H1 (cell line): ENCODE results near the gene TTC8. TPM values are rescaled to one million over a fixed set of nuclear protein-coding genes. Genes with fewer than 3 reads are reported as not detected.

Experiments used
- CTCF ChIA-PET: fragments of 300-600 bp; sonication (Branson Sonifier 250); formaldehyde crosslinking; loops from one replicate; lab custom pipeline; 2021; ENCODE audit not compliant: partially characterized antibody; lab: Charles Lee
- POLR2A ChIA-PET: fragments of 300-600 bp; sonication (Branson Sonifier 250); formaldehyde crosslinking; loops from one replicate; lab custom pipeline; 2021; ENCODE audit warnings: inconsistent platforms; ENCODE audit not compliant: partially characterized antibody; lab: Charles Lee
- DNase-seq, 2 experiments: peaks; one replicate each; pipeline versions ENCODE4 v3.0.0 to v3.0.0-alpha.2; 2010 to 2022; ENCODE audit warnings: low spot score in 2 of 2, low read depth in 1 of 2, mixed read lengths in 1 of 2
- FAIRE-seq: peaks from 2 replicates; lab custom pipeline; 2011; peaks lifted over from hg19 to GRCh38; lab: Jason Lieb, UNC
- H2AFZ ChIP-seq: 2 replicates; pipeline ENCODE4 v1.8.1; 2012; ENCODE audit warnings: low read length, inconsistent platforms
- H2AK5ac ChIP-seq: 2 replicates; pipeline ENCODE4 v1.6.1; 2013; ENCODE audit warnings: low read depth, low read length
- H2BK120ac ChIP-seq: replicated peaks from 2 replicates; pipeline ENCODE3; 2013; ENCODE audit warnings: low read depth, low read length, inconsistent platforms
- H2BK12ac ChIP-seq: 2 replicates; pipeline ENCODE4 v1.6.1; 2013; ENCODE audit warnings: low read depth, low read length
- H2BK15ac ChIP-seq: 2 replicates; pipeline ENCODE4 v1.6.1; 2013; ENCODE audit warnings: low read length
- H2BK20ac ChIP-seq: 2 replicates; pipeline ENCODE4 v1.6.1; 2013; ENCODE audit warnings: low read length
- H2BK5ac ChIP-seq: 2 replicates; pipeline ENCODE4 v1.6.1; 2013; ENCODE audit warnings: low read depth, low read length
- H3K14ac ChIP-seq: 2 replicates; pipeline ENCODE4 v1.6.1; 2013; ENCODE audit warnings: inconsistent platforms; ENCODE audit not compliant: insufficient read length
- H3K18ac ChIP-seq: 2 replicates; pipeline ENCODE4 v1.6.1; 2013; ENCODE audit warnings: low read length; ENCODE audit errors: extremely low read depth
- H3K23ac ChIP-seq: 2 replicates; pipeline ENCODE4 v1.6.1; 2013; ENCODE audit warnings: inconsistent platforms; ENCODE audit not compliant: insufficient read length
- H3K23me2 ChIP-seq: 2 replicates; pipeline ENCODE4 v1.6.1; 2013; ENCODE audit warnings: low read depth, low read length
- H3K27ac ChIP-seq: 2 replicates; pipeline ENCODE4 v1.6.1; 2011; ENCODE audit warnings: low read depth, low read length, inconsistent platforms
- H3K27me3 ChIP-seq, 4 experiments: replicated peaks in 1 of 4; 1 replicate in 1 of 4; 2 replicates in 3 of 4; pipeline versions ENCODE4 v1.6.1 to v1.8.1; 2011 to 2013; ENCODE audit warnings: low read length in 3 of 4, mild to moderate bottlenecking in 3 of 4, inconsistent platforms in 2 of 4, mixed read lengths in 2 of 4, moderate library complexity in 1 of 4; ENCODE audit not compliant: control insufficient read depth in 3 of 4, insufficient read depth in 3 of 4; ENCODE audit errors: extremely low read depth in 1 of 4
- H3K36me3 ChIP-seq, 4 experiments: 2 replicates each; pipeline versions ENCODE4 v1.6.1 to v1.8.1; 2011 to 2013; ENCODE audit warnings: mild to moderate bottlenecking in 4 of 4, low read length in 3 of 4, moderate library complexity in 2 of 4, control low read depth in 1 of 4, inconsistent platforms in 1 of 4; ENCODE audit not compliant: insufficient read depth in 4 of 4, control insufficient read depth in 2 of 4
- H3K4ac ChIP-seq: replicated peaks from 2 replicates; pipeline ENCODE3; 2013; ENCODE audit warnings: low read length, low read depth, mixed read lengths, inconsistent platforms; ENCODE audit not compliant: insufficient read length
- H3K4me1 ChIP-seq, 4 experiments: replicated peaks in 1 of 4; 1 replicate in 1 of 4; 2 replicates in 3 of 4; pipeline versions ENCODE4 v1.6.1 to v1.8.1; 2011 to 2013; ENCODE audit warnings: low read length in 3 of 4, inconsistent platforms in 2 of 4, mixed read lengths in 1 of 4; ENCODE audit not compliant: insufficient read depth in 4 of 4, control insufficient read depth in 3 of 4
- H3K4me2 ChIP-seq, 2 experiments: 2 replicates each; pipeline versions ENCODE4 v1.6.1 to v1.8.1; 2011 to 2013; ENCODE audit warnings: low read depth in 2 of 2, low read length in 2 of 2, control low read depth in 1 of 2, inconsistent platforms in 1 of 2, mild to moderate bottlenecking in 1 of 2; ENCODE audit not compliant: insufficient read depth in 1 of 2
- H3K4me3 ChIP-seq, 4 experiments: fragments of 200-600, 300-600 bp in 1 of 4; sonication (generic), shearing (Covaris generic), sonication (Bioruptor Twin) in 1 of 4; 2 replicates each; pipeline versions ENCODE4 v1.5.1 to v1.8.1; 2011 to 2016; ENCODE audit warnings: low read length in 4 of 4, low read depth in 3 of 4, control low read depth in 2 of 4, inconsistent platforms in 2 of 4, mild to moderate bottlenecking in 2 of 4, mixed read lengths in 1 of 4, moderate library complexity in 1 of 4; ENCODE audit not compliant: insufficient read depth in 2 of 4; ENCODE audit errors: extremely low read depth in 1 of 4
- H3K56ac ChIP-seq: replicated peaks from 2 replicates; pipeline ENCODE3; 2013; ENCODE audit warnings: low read depth, mild to moderate bottlenecking, mixed read lengths, low read length, inconsistent platforms; ENCODE audit not compliant: insufficient read length
- H3K79me1 ChIP-seq: 2 replicates; pipeline ENCODE4 v1.6.1; 2013; ENCODE audit warnings: low read depth, low read length, control low read depth
- H3K79me2 ChIP-seq, 2 experiments: 2 replicates each; pipeline versions ENCODE4 v1.6.1 to v1.8.1; 2012 to 2013; ENCODE audit warnings: low read length in 2 of 2, mild to moderate bottlenecking in 2 of 2, inconsistent platforms in 1 of 2; ENCODE audit not compliant: insufficient read depth in 2 of 2, control insufficient read depth in 1 of 2
- H3K9ac ChIP-seq, 4 experiments: replicated peaks in 1 of 4; 1 replicate in 1 of 4; 2 replicates in 3 of 4; pipeline versions ENCODE4 v1.6.1 to v1.8.1; 2011 to 2013; ENCODE audit warnings: low read depth in 3 of 4, low read length in 3 of 4, control low read depth in 2 of 4, mild to moderate bottlenecking in 2 of 4, moderate library complexity in 2 of 4, inconsistent platforms in 1 of 4; ENCODE audit errors: extremely low read depth in 1 of 4
- H3K9me3 ChIP-seq, 2 experiments: 2 replicates each; pipeline versions ENCODE4 v1.6.1 to v1.8.1; 2012 to 2013; ENCODE audit warnings: mild to moderate bottlenecking in 2 of 2, moderate library complexity in 2 of 2, control low read depth in 1 of 2, inconsistent platforms in 1 of 2, low read depth in 1 of 2, low read length in 1 of 2, mixed read lengths in 1 of 2; ENCODE audit not compliant: insufficient read depth in 2 of 2
- H4K20me1 ChIP-seq, 2 experiments: replicated peaks in 1 of 2; 2 replicates each; pipeline versions ENCODE3 to v1.8.1; 2011 to 2013; ENCODE audit warnings: inconsistent platforms in 2 of 2, low read length in 2 of 2, mild to moderate bottlenecking in 1 of 2; ENCODE audit not compliant: insufficient read depth in 2 of 2, control insufficient read depth in 1 of 2
- H4K5ac ChIP-seq: 2 replicates; pipeline ENCODE4 v1.6.1; 2013; ENCODE audit warnings: low read length, low read depth, mixed read lengths, inconsistent platforms; ENCODE audit not compliant: insufficient read length
- H4K8ac ChIP-seq: 2 replicates; pipeline ENCODE4 v1.8.0; 2013; ENCODE audit warnings: mild to moderate bottlenecking, moderate library complexity, low read length, inconsistent platforms; ENCODE audit not compliant: insufficient read depth; ENCODE audit errors: extremely low read depth
- H4K91ac ChIP-seq: replicated peaks from 2 replicates; pipeline ENCODE3; 2013; ENCODE audit warnings: low read length, mixed read lengths, inconsistent platforms; ENCODE audit not compliant: insufficient read length
- CHD2 ChIP-seq: IDR thresholded peaks from 2 replicates; pipeline ENCODE4 v1.6.1; 2012; ENCODE audit warnings: low read length, improper control_type of control experiment
- EP300 ChIP-seq, 2 experiments: IDR thresholded peaks; 1 replicate in 1 of 2; 2 replicates in 1 of 2; pipeline ENCODE4 v1.6.1; 2011 to 2012; ENCODE audit warnings: low read depth in 2 of 2, low read length in 2 of 2, mild to moderate bottlenecking in 2 of 2, borderline replicate concordance in 1 of 2, inconsistent platforms in 1 of 2, moderate library complexity in 1 of 2
- JUN ChIP-seq: IDR thresholded peaks from 2 replicates; pipeline ENCODE4 v1.6.1; 2011; ENCODE audit warnings: low read depth, mild to moderate bottlenecking, improper control_type of control experiment, low read length
- KDM4A ChIP-seq: IDR thresholded peaks from one replicate; pipeline ENCODE4 v1.7.1; 2012; ENCODE audit warnings: low read depth, mild to moderate bottlenecking, moderate library complexity, low read length, inconsistent platforms; ENCODE audit not compliant: severe bottlenecking
- KDM5A ChIP-seq: fragments of 200-600 bp; IDR thresholded peaks from 2 replicates; pipeline ENCODE4 v1.7.1; 2012; ENCODE audit warnings: mild to moderate bottlenecking, low read length, inconsistent platforms, mixed read lengths
- POLR2A ChIP-seq, 2 experiments: IDR thresholded peaks; 1 replicate in 1 of 2; 2 replicates in 1 of 2; pipeline ENCODE4 v1.6.1; 2011; ENCODE audit warnings: low read depth in 2 of 2, low read length in 2 of 2, mild to moderate bottlenecking in 2 of 2; ENCODE audit errors: control extremely low read depth in 1 of 2
- SIN3A ChIP-seq, 2 experiments: IDR thresholded peaks in 1 of 2; conservative IDR thresholded peaks in 1 of 2; 2 replicates each; pipeline ENCODE4 v1.6.1; 2011 to 2012; ENCODE audit warnings: low read length in 2 of 2, improper control_type of control experiment in 1 of 2, low read depth in 1 of 2, mild to moderate bottlenecking in 1 of 2
- SIX5 ChIP-seq: IDR thresholded peaks from 2 replicates; pipeline ENCODE4 v1.6.1; 2011; ENCODE audit warnings: mild to moderate bottlenecking, low read depth, low read length
- SP2 ChIP-seq: IDR thresholded peaks from 2 replicates; pipeline ENCODE4 v1.6.1; 2012; ENCODE audit warnings: mild to moderate bottlenecking, low read length, inconsistent platforms
- SP4 ChIP-seq: IDR thresholded peaks from 2 replicates; pipeline ENCODE4 v1.6.1; 2012; ENCODE audit warnings: low read length, inconsistent platforms
- WGBS, 2 experiments: shearing (Covaris generic) in 1 of 2; methylation state at CpG; one replicate each; pipeline versions ENCODE4 v1.1.6 to v1.1.7; 2013 to 2015; ENCODE audit warnings: low lambda C conversion rate in 2 of 2, mixed read lengths in 2 of 2, inconsistent platforms in 1 of 2, low coverage in 1 of 2, missing lambda C conversion rate in 1 of 2; ENCODE audit not compliant: insufficient replicate concordance in 2 of 2, insufficient coverage in 1 of 2, insufficient read length in 1 of 2; ENCODE audit errors: extremely low coverage in 1 of 2, missing lambda C conversion rate in 1 of 2; 5-methylcytosine and 5-hydroxymethylcytosine counted together
- polyA plus RNA-seq, 7 experiments: library from polyadenylated mRNA; depleted of rRNA in 3 of 7; stranded (reverse) in 5 of 7; unstranded in 2 of 7; fragments of >200 nt in 5 of 7; fragments of 200-250 nt in 2 of 7; gene quantifications; 1 replicate in 5 of 7; 2 replicates in 1 of 7; 4 replicates in 1 of 7; pipeline versions ENCODE4 v1.2.1 to v1.2.3, GENCODE V29; 2011 to 2013; ENCODE audit warnings: missing spikeins in 2 of 7, mixed read lengths in 2 of 7
- total RNA-seq: library from RNA; stranded (reverse); fragmentation: NEBNext Ultra II Directional; extraction: Animal tissue kit (Norgen Biotek cat#: 25700); gene quantifications from 2 replicates; pipeline ENCODE4 v1.2.1, GENCODE V29; 2021
- TF ChIP-seq, protein P1 (sequence below), 3 experiments: IDR thresholded peaks; 1 replicate in 2 of 3; 2 replicates in 1 of 3; pipeline versions ENCODE4 v1.5.1 to v1.6.1; 2011; ENCODE audit warnings: low read length in 3 of 3, mild to moderate bottlenecking in 3 of 3, inconsistent platforms in 2 of 3, low read depth in 1 of 3, moderate library complexity in 1 of 3; ENCODE audit not compliant: insufficient read depth in 1 of 3; ENCODE audit errors: control extremely low read depth in 1 of 3

Gene TTC8
- total and polyA plus RNA-seq, 2 of the 8 experiments (the other 6 are each of a cell fraction or from before 2014, with no cell fraction given), result 13.1 to 13.5 TPM

DNA sequence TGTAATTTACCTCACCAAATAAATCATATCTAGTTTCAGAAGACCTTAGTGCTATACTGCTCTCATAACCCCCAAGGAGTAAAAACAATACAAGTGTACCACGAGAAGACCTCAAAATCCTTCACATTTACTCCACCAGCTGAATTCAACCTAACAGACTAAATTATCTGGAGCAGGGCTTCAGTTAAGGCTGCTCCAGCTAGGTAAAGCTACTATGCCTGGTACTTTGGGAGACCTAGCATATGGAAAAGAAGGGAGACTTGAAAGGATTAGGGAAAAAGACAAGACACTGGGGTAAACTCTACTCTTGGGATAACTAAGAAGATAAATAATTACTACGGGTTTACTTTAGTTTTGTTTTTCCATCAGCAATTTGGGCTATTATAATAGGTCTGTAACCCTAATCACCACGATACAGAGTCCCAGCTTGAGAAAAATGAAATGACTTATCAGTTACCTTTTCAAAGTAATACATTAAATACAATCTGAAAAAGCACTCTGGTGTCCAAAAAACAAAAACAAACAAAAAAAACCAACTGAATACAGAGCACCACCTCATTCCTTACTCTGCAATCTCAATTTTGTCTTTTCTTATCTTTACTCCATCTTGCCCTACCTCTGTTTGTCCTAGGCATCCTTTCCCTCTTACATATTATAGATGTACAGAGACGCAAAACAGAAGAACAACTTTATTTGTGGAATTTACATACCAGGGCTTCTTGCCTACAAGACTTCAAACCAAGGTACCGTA, 33.8 kb upstream of the TTC8 start:
- Histone ChIP-seq H3K9me3 (no peaks in the 10 kb centered on the region), H2AK5ac (no peak overlapping the region), H3K14ac (no peak overlapping the region), H3K27ac (no peak overlapping the region), H4K20me1 (no peaks in the 10 kb centered on the region), H3K9ac (no peak overlapping the region), H3K36me3 (no peaks in the 10 kb centered on the region), H3K4me2 (no peak overlapping the region; a peak in 1 of 4 replicates), H2AFZ (no peak overlapping the region), H2BK12ac (no peak overlapping the region), H3K79me1 (no peaks in the 10 kb centered on the region), H2BK20ac (no peak overlapping the region), H3K79me2 (no peaks in the 10 kb centered on the region), H3K23me2 (peaks cover 10% of the 10 kb centered on the region; the same call in 1 of the 2 replicates), H2BK120ac (no peak overlapping the region), H3K4me3 (no peak overlapping the region), H2BK5ac (no peak overlapping the region), H4K8ac (no peak overlapping the region), H3K56ac (no peak overlapping the region), H3K27me3 (peaks cover 8 to 30% (median 19%) of the 10 kb centered on the region in 4 experiments), H4K5ac (no peak overlapping the region), H3K4ac (no peak overlapping the region), H3K4me1 (no peaks in the 10 kb centered on the region), H4K91ac (no peak overlapping the region), H3K23ac (no peak overlapping the region), H2BK15ac (no peak overlapping the region), H3K18ac (no peak overlapping the region)
- WGBS, 2 experiments, result 79% methylated on average over 5 of the region's 5 CpGs; no CpG with 5 or more reads in 1 of the 2 experiments
- ChIA-PET CTCF (interaction anchor here (0.6 to 2.8 kb wide), 2 partner anchors 11 to 122 kb away, joined by 3 to 18 read pairs; no protein-coding TSS in a partner anchor), POLR2A (no interaction called here)
- FAIRE-seq (no peak), DNase-seq (no peak)
- TF ChIP-seq CHD2 (no peak), EP300 (IDR thresholded peaks at IDR 0.05; ENCODE audit: borderline replicate concordance in 1 of 2, low read depth in 2 of 2, low read length in 2 of 2) (no peak), POLR2A (IDR thresholded peaks at IDR 0.05; ENCODE audit: control extremely low read depth in 1 of 2, low read depth in 2 of 2, low read length in 2 of 2) (no peak), SP2 (no peak), JUN (no peak), SIN3A (conservative IDR thresholded peaks at IDR 0.05 in 1 of 2, IDR thresholded peaks at IDR 0.05 in 1 of 2; ENCODE audit: low read depth in 1 of 2, low read length in 2 of 2) (no peak), SP4 (no peak), KDM5A (no peak), KDM4A (no peak), SIX5 (no peak)
- TF ChIP-seq, protein P1, sequence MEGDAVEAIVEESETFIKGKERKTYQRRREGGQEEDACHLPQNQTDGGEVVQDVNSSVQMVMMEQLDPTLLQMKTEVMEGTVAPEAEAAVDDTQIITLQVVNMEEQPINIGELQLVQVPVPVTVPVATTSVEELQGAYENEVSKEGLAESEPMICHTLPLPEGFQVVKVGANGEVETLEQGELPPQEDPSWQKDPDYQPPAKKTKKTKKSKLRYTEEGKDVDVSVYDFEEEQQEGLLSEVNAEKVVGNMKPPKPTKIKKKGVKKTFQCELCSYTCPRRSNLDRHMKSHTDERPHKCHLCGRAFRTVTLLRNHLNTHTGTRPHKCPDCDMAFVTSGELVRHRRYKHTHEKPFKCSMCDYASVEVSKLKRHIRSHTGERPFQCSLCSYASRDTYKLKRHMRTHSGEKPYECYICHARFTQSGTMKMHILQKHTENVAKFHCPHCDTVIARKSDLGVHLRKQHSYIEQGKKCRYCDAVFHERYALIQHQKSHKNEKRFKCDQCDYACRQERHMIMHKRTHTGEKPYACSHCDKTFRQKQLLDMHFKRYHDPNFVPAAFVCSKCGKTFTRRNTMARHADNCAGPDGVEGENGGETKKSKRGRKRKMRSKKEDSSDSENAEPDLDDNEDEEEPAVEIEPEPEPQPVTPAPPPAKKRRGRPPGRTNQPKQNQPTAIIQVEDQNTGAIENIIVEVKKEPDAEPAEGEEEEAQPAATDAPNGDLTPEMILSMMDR (IDR thresholded peaks at IDR 0.05; ENCODE audit: control extremely low read depth in 1 of 3, insufficient read depth in 1 of 3, low read depth in 1 of 3, low read length in 3 of 3), result no peak
